ENCODE measurements around the gene UBE3B. TPM values are rescaled to one million over a fixed set of nuclear protein-coding genes. Genes with fewer than 3 reads are reported as not detected.

Gene UBE3B
- total and polyA plus RNA-seq, 2 donors (not counting 1 experiment from before 2014, with no cell fraction given): 27.2 to 52.1 TPM

DNA sequence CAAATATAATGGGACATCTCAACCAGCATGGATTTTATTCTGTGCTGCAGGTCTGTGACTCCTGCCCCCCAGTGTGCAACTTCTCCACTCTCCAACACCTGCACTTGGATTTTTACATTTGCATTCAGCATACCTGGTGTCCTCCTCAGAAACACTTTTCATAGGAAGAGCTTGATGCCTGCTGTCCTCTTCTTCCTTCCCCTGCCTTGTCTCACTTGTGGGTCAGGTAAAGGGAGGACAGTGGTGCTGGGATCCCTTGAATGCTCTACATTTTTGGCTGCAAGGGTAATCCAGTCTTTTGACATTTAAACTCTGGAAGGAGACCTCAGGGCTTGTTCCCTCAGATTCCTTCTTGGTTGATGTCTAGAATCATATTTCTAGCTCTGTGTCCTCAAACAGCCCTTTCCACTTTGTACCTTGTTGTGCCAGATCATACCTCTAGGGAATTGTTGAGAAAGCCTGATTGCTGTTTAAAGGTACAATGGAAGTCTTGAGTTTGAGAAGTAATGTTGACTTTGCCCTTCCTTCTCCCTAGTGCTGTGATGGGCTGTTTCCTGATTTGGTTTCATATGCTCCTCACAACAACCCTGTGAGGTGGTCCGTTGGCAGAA lies 12.6 kb downstream of the UBE3B start:
- no peak for ATAC-seq (ENCODE audit: low read depth)
- ChIA-PET CTCF (no interaction called here), POLR2A (no interaction called here)
- H2AFZ ChIP-seq (ENCODE audit: insufficient read depth, low read depth, low read length, poor library complexity, severe bottlenecking): no peak overlapping the region
- H3K9me3 Mint-ChIP-seq (ENCODE audit: insufficient read depth): no peaks in the 10 kb centered on the region
- no peaks in the 10 kb centered on the region for H3K4me1 Mint-ChIP-seq
- H3K4me1 ChIP-seq (ENCODE audit: control insufficient read depth in 2 of 2, insufficient read depth in 2 of 2, low read length in 2 of 2): no peaks in the 10 kb centered on the region
- H3K79me2 ChIP-seq (ENCODE audit: control insufficient read depth, insufficient read depth, low read length): no peaks in the 10 kb centered on the region
- intact Hi-C loops (cut with micrococcal nuclease): no loop called here
- H3K4me3 ChIP-seq (ENCODE audit: control extremely low read depth in 1 of 5, extremely low read depth in 1 of 5, insufficient read depth in 1 of 5, low read depth in 2 of 5, low read length in 4 of 5): no peak overlapping the region
- no peak for TF ChIP-seq EZH2 (IDR thresholded peaks at IDR 0.05; ENCODE audit: borderline replicate concordance, insufficient read depth, low read depth, low read length, poor library complexity, severe bottlenecking)
- TF ChIP-seq, protein P1, sequence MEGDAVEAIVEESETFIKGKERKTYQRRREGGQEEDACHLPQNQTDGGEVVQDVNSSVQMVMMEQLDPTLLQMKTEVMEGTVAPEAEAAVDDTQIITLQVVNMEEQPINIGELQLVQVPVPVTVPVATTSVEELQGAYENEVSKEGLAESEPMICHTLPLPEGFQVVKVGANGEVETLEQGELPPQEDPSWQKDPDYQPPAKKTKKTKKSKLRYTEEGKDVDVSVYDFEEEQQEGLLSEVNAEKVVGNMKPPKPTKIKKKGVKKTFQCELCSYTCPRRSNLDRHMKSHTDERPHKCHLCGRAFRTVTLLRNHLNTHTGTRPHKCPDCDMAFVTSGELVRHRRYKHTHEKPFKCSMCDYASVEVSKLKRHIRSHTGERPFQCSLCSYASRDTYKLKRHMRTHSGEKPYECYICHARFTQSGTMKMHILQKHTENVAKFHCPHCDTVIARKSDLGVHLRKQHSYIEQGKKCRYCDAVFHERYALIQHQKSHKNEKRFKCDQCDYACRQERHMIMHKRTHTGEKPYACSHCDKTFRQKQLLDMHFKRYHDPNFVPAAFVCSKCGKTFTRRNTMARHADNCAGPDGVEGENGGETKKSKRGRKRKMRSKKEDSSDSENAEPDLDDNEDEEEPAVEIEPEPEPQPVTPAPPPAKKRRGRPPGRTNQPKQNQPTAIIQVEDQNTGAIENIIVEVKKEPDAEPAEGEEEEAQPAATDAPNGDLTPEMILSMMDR (IDR thresholded peaks at IDR 0.05): no peak
- no peak overlapping the region for H3K4me3 Mint-ChIP-seq
- H3K9me3 ChIP-seq (ENCODE audit: control extremely low read depth in 1 of 3, control insufficient read depth in 2 of 3, insufficient read depth in 1 of 3, low read length in 2 of 3): no peaks in the 10 kb centered on the region
- H3K4me2 ChIP-seq (replicated peaks; ENCODE audit: low read depth, low read length, poor library complexity, severe bottlenecking): no peak overlapping the region
- no peak overlapping the region for H3K9ac ChIP-seq (ENCODE audit: low read length)
- H3K27me3 Mint-ChIP-seq: no peaks in the 10 kb centered on the region
- WGBS (ENCODE audit: insufficient coverage): no CpG with 5 or more reads among the region's 1 CpG
- H3K27ac Mint-ChIP-seq: no peak overlapping the region
- no peak overlapping the region for H3K27ac ChIP-seq (ENCODE audit: low read length in 2 of 2)
- H3K27me3 ChIP-seq (replicated peaks in 1 of 4; ENCODE audit: control extremely low read depth in 1 of 4, control insufficient read depth in 3 of 4, insufficient read depth in 4 of 4, low read length in 3 of 4): no peaks in the 10 kb centered on the region
- no peak for DNase-seq
- peaks cover 9 to 87% of the 10 kb centered on the region in 2 experiments for H3K36me3 ChIP-seq (replicated peaks in 1 of 2; ENCODE audit: control extremely low read depth in 1 of 2, control insufficient read depth in 1 of 2, extremely low read depth in 1 of 2, insufficient read depth in 2 of 2, low read length in 1 of 2)
- no peaks in the 10 kb centered on the region for H4K20me1 ChIP-seq (ENCODE audit: control insufficient read depth, insufficient read depth, low read length, poor library complexity, severe bottlenecking)

DNA sequence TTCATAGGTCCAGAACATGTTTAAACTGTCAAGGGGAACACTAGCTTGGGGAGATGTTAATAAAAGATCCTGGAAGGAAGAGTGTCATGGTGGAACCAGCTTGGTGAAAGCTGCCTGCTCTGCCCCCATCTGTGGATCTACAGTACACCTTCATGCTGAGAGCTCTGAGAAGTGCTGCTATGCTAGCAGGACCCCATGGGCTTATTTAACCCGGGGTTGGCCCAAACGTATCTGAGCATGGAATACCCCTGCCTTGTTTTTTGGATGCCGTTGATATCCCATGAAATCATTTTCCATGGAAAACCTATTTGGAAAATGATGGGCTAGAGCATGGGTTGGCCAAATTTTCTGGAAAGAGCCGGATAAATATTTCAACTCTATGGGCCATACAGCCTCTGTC lies 14.2 kb downstream of the UBE3B start:
- ATAC-seq (ENCODE audit: low read depth): no peak
- H3K27ac ChIP-seq (ENCODE audit: low read length in 2 of 2): no peak overlapping the region
- intact Hi-C loops (cut with micrococcal nuclease): no loop called here
- DNase-seq: no peak
- no peaks in the 10 kb centered on the region for H3K27me3 ChIP-seq (replicated peaks in 1 of 4; ENCODE audit: control extremely low read depth in 1 of 4, control insufficient read depth in 3 of 4, insufficient read depth in 4 of 4, low read length in 3 of 4)
- no peaks in the 10 kb centered on the region for H3K4me1 ChIP-seq (ENCODE audit: control insufficient read depth in 2 of 2, insufficient read depth in 2 of 2, low read length in 2 of 2)
- peaks cover 0 to 2% (median 0%) of the 10 kb centered on the region in 3 donors for H3K9me3 ChIP-seq (ENCODE audit: control extremely low read depth in 1 of 3, control insufficient read depth in 2 of 3, insufficient read depth in 1 of 3, low read length in 2 of 3)
- H3K79me2 ChIP-seq (ENCODE audit: control insufficient read depth, insufficient read depth, low read length): no peaks in the 10 kb centered on the region
- Mint-ChIP-seq H3K27ac (no peak overlapping the region), H3K4me3 (no peak overlapping the region), H3K9me3 (ENCODE audit: insufficient read depth) (no peaks in the 10 kb centered on the region), H3K4me1 (no peaks in the 10 kb centered on the region), H3K27me3 (no peaks in the 10 kb centered on the region)
- TF ChIP-seq, protein P1 (IDR thresholded peaks at IDR 0.05): no peak
- no peak for TF ChIP-seq EZH2 (IDR thresholded peaks at IDR 0.05; ENCODE audit: borderline replicate concordance, insufficient read depth, low read depth, low read length, poor library complexity, severe bottlenecking)
- H3K4me2 ChIP-seq (replicated peaks; ENCODE audit: low read depth, low read length, poor library complexity, severe bottlenecking): no peak overlapping the region
- POLR2A ChIA-PET: interaction anchor here (0.6 kb wide), 1 partner anchor 11 kb away, joined by 6 read pairs; no protein-coding TSS in a partner anchor
- H4K20me1 ChIP-seq (ENCODE audit: control insufficient read depth, insufficient read depth, low read length, poor library complexity, severe bottlenecking): no peaks in the 10 kb centered on the region
- CTCF ChIA-PET: no interaction called here
- H3K4me3 ChIP-seq (ENCODE audit: control extremely low read depth in 1 of 5, extremely low read depth in 1 of 5, insufficient read depth in 1 of 5, low read depth in 2 of 5, low read length in 4 of 5): no peak overlapping the region
- H3K36me3 ChIP-seq (replicated peaks in 1 of 2; ENCODE audit: control extremely low read depth in 1 of 2, control insufficient read depth in 1 of 2, extremely low read depth in 1 of 2, insufficient read depth in 2 of 2, low read length in 1 of 2): peaks cover 12 to 77% of the 10 kb centered on the region in 2 experiments
- no peak overlapping the region for H2AFZ ChIP-seq (ENCODE audit: insufficient read depth, low read depth, low read length, poor library complexity, severe bottlenecking)
- 100% methylated on average over 2 of the region's 4 CpGs for WGBS (ENCODE audit: insufficient coverage)
- H3K9ac ChIP-seq (ENCODE audit: low read length): no peak overlapping the region

All from B cell (primary cell).